Activated CD4-positive, alpha-beta T cell treated with anti-CD3 and anti-CD28 coated beads, Interleukin-2, amount 10 ng/mL, durations not matched to agents 24 days and 14 days (primary cell): ENCODE data around the gene RETSAT. TPM values are rescaled to one million over a fixed set of nuclear protein-coding genes. Genes with fewer than 3 reads are reported as not detected.
"Not testable (repeated sequence)": the region's sequence is repeated elsewhere in the genome, so short reads cannot be mapped to it uniquely, and the experiment has no call there.

Experiments
- DNase-seq: peaks from one replicate; pipeline ENCODE4 v3.0.0; 2022
- H3K27ac Mint-ChIP-seq: one replicate; pipeline ENCODE4 v1.8.0; 2022; ENCODE audit warnings: mild to moderate bottlenecking, mixed read lengths
- H3K27me3 Mint-ChIP-seq: one replicate; pipeline ENCODE4 v1.8.0; 2022; ENCODE audit warnings: mixed read lengths
- H3K36me3 Mint-ChIP-seq: one replicate; pipeline ENCODE4 v1.8.0; 2022; ENCODE audit warnings: low read depth, mild to moderate bottlenecking, mixed read lengths
- H3K4me1 Mint-ChIP-seq: one replicate; pipeline ENCODE4 v1.8.0; 2021; ENCODE audit warnings: mixed read lengths
- H3K4me3 Mint-ChIP-seq: one replicate; pipeline ENCODE4 v1.8.0; 2022; ENCODE audit warnings: mild to moderate bottlenecking, moderate library complexity, mixed read lengths
- H3K9me3 Mint-ChIP-seq: one replicate; pipeline ENCODE4 v1.8.0; 2021; ENCODE audit warnings: mixed read lengths
- intact Hi-C: fragments of 100-400 bp; cut with micrococcal nuclease; formaldehyde crosslinking; loops from one replicate; pipeline ENCODE4 v1.15.1; 2023
- total RNA-seq: library from RNA; stranded (reverse); gene quantifications from 2 replicates; pipeline ENCODE4 v1.2.3, GENCODE V29; 2022

RETSAT gene
- total RNA-seq, 1 donor from 2014 or later, result 21.0 TPM

DNA sequence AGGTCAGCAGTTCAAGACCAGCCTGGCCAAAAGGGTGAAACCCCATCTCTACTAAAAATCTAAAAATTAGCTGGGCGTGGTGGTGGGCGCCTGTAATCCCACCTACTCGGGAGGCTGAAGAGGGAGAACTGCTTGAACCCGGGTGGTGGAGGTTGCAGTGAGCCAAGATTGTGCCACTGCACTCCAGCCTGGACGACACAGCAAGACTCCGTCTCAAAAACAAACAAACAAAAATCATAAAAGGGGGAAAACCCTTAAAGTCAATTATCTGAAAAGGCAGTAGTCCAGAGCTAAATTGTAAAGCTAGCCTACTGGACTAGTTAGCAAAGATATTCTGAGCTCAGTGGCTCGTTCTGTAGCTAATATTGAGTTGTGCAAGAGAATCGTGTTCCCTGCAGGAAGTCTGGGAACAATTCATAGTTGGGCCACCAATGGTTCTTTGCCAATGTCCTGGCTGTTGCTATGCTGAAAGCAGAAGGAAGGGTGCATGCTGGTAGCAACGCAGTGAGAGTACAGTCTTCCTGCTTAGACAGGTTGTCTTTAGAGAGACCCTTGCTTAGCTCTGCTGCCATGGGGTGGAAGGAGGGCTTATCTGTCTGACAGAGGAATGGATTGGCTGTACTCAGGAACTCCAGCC is 30.9 kb downstream of the RETSAT start:
- no peaks in the 10 kb centered on the region for H3K27me3 Mint-ChIP-seq
- H3K36me3 Mint-ChIP-seq, result peaks cover 89% of the 10 kb centered on the region
- DNase-seq, result no peak
- H3K9me3 Mint-ChIP-seq, result no peaks in the 10 kb centered on the region
- intact Hi-C loops, result no loop called here
- no peak overlapping the region for H3K27ac Mint-ChIP-seq
- peaks cover 61% of the 10 kb centered on the region for H3K4me1 Mint-ChIP-seq
- peak overlapping the region; percentile 95 for H3K4me3 Mint-ChIP-seq

DNA sequence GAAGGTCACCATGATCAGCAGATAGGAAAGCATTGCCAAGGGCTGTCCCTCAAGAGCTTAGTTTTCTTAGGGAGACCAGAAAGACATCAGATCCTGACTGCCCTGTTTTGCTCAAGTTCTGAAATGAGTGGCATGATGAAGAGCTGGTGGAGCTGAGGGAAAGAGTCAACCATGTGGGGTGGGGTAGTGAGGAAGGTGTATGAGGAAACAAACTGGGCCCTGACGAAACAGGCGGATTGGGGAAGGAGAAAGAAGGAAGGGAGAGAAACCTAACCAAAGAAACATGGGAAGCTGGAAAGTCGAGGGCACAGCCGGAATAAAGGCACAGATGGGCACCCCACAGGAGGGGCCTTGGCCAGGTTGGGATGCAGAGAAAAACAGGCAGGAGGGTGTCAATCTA is 34.5 kb downstream of the RETSAT start:
- intact Hi-C loops, result no loop called here
- peaks cover 60% of the 10 kb centered on the region for H3K4me1 Mint-ChIP-seq
- H3K27ac Mint-ChIP-seq, result peak overlapping the region; percentile 53
- H3K36me3 Mint-ChIP-seq, result peaks cover 81% of the 10 kb centered on the region
- H3K9me3 Mint-ChIP-seq, result no peaks in the 10 kb centered on the region
- H3K4me3 Mint-ChIP-seq, result peak overlapping the region; percentile 12
- no peaks in the 10 kb centered on the region for H3K27me3 Mint-ChIP-seq
- DNase-seq, result no peak

DNA sequence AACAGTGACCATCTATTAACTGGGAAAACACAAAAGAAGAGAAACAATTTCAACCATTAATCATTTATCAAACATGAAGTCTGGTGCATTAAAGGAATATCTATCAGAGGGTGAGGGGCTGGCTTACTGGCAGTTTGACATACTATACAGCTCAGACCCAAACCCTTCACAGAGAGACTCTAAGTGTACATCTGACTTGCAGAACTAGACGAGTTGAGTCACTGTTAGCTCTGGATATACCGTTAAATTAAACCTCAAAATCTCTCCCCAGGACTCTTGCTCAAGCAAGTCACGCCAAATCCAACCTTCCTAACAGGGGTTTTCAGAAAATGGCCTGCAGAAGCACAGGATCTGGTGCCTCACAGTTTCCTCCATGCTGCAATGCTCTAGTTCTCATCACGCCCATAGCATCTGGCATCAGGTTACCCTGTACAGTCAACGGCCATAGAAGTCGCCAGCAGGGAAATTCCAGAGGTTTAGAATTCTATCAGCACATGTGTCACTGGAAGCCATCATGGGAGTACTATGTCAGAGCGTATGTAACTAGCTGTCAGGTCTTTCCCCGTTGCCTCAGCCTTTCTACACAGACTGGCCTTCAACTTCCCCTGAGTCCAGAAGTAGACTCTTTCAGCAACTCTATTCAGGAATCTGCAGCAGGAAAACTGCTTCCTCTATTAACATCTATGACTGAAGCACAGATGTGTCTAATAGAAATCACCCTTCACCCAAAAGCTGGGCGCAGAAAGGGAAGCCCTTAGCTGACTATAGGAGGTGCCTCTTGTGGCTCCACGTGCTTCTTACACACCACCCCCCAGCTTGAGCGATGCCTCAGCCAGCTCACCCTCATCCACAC is 35.9 kb downstream of the RETSAT start:
- H3K27me3 Mint-ChIP-seq, result no peaks in the 10 kb centered on the region
- intact Hi-C loops, result loop anchor here (1.0 kb wide), 1 partner anchor 8 kb away; no protein-coding TSS in a partner anchor
- peaks cover 48% of the 10 kb centered on the region for H3K4me1 Mint-ChIP-seq
- no peaks in the 10 kb centered on the region for H3K9me3 Mint-ChIP-seq
- DNase-seq, result no peak
- peak overlapping the region; percentile 35 for H3K4me3 Mint-ChIP-seq
- peak overlapping the region; percentile 89 for H3K27ac Mint-ChIP-seq
- H3K36me3 Mint-ChIP-seq, result peaks cover 77% of the 10 kb centered on the region

DNA sequence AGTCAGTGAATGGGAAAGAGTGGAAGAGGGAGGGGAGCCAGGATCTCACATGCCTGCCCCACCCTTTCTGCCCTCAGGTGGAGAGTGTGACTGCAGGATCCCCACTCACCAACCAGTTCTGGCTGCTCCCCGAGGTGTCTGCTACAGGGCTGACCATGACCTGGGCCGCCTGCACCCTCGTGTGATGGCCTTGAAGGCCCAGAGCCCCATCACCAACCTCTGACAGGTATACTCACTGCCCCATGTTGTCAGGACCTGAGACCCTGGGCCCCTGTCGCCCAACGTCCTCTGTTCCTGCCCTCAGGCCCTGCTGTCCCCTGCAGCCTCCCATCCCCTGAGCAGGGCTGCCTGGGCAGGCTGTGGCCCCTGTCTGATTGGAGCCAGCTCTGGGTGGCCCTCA is 38.4 kb downstream of the RETSAT start:
- H3K27ac Mint-ChIP-seq, DNase-seq, H3K4me3 Mint-ChIP-seq, intact Hi-C loops, H3K9me3 Mint-ChIP-seq, H3K27me3 Mint-ChIP-seq: not testable (repeated sequence)
- peaks cover 62% of the 10 kb centered on the region for H3K36me3 Mint-ChIP-seq
- H3K4me1 Mint-ChIP-seq, result peaks cover 29% of the 10 kb centered on the region

DNA sequence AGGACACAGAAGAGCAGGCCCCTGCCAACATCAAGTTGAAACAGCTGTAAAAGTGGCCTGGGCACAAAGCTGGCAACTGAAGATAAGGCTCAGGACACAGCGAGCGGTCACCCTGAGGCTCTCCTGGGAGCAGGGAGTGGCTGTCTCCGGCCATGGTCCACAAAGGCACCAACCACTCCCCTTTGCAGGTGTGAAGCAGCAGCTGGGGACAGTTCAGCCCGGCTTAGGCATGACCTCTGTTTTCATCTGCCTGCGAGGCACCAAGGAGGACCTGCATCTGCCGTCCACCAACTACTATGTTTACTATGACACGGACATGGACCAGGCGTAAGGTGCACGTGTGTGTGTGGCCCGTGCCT is 39.5 kb downstream of the RETSAT start:
- Mint-ChIP-seq H3K4me3 (no peak overlapping the region), H3K27me3 (no peaks in the 10 kb centered on the region), H3K36me3 (peaks cover 54% of the 10 kb centered on the region), H3K9me3 (no peaks in the 10 kb centered on the region), H3K4me1 (peaks cover 26% of the 10 kb centered on the region), H3K27ac (no peak overlapping the region)
- DNase-seq, result no peak
- intact Hi-C loops, result no loop called here

DNA sequence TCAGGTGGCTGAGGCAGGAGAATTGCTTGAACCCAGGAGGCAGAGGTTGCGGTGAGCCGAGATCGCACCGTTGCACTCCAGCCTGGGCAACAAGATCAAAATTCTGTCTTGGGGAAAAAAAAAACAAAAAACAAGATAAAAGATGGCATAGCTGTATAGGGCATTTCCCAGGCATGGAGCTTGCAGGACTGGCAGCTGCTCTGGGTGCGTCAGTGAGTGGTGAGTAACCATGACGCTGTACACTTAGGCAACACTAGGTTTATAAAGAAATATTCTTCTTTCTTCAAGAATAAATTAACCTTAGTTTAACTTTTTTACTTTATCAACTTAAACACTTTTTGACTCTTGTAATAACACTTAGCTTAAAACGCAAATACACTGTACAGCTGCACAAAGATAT is 41.9 kb downstream of the RETSAT start:
- no peaks in the 10 kb centered on the region for H3K9me3 Mint-ChIP-seq
- no peak overlapping the region for H3K4me3 Mint-ChIP-seq
- no peak overlapping the region for H3K27ac Mint-ChIP-seq
- H3K36me3 Mint-ChIP-seq, result peaks cover 46% of the 10 kb centered on the region
- DNase-seq, result no peak
- no peaks in the 10 kb centered on the region for H3K27me3 Mint-ChIP-seq
- peaks cover 26% of the 10 kb centered on the region for H3K4me1 Mint-ChIP-seq
- intact Hi-C loops, result no loop called here

DNA sequence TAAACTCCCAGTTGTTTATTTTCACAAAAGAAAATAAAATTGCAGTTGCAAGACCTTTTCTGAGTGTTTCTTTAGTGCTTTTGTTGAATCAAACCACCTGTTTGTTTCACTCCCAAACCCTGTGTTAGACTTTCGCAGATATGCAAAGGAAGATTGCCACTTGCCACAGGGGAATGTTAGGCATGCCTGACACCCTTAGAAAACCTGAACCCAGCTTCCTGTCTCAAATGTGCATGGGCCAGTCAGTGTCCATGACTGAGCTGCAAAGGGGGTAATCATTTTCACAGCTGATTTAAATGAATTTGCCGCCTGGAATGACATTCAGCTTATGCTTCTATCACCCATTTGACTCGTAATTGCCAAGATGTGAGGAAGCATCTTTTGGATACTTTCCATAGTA is 44.0 kb downstream of the RETSAT start:
- no peaks in the 10 kb centered on the region for H3K9me3 Mint-ChIP-seq
- no peaks in the 10 kb centered on the region for H3K27me3 Mint-ChIP-seq
- intact Hi-C loops, result no loop called here
- peaks cover 32% of the 10 kb centered on the region for H3K36me3 Mint-ChIP-seq
- peak overlapping the region; percentile 87 for H3K27ac Mint-ChIP-seq
- peaks cover 26% of the 10 kb centered on the region for H3K4me1 Mint-ChIP-seq
- no peak for DNase-seq
- H3K4me3 Mint-ChIP-seq, result peak overlapping the region; percentile 84

GRCh38 chr2:85309699-85310321 is 44.5 kb downstream of the RETSAT start:
- H3K36me3 Mint-ChIP-seq, result peaks cover 28% of the 10 kb centered on the region
- H3K27ac Mint-ChIP-seq, result peak overlapping the region; percentile 87
- peak; percentile 68 for DNase-seq
- no peaks in the 10 kb centered on the region for H3K9me3 Mint-ChIP-seq
- peak overlapping the region; percentile 84 for H3K4me3 Mint-ChIP-seq
- intact Hi-C loops, result no loop called here
- peaks cover 26% of the 10 kb centered on the region for H3K4me1 Mint-ChIP-seq
- H3K27me3 Mint-ChIP-seq, result peaks cover 2% of the 10 kb centered on the region

GRCh38 chr2:85308896-85309555 is 45.3 kb downstream of the RETSAT start:
- Mint-ChIP-seq H3K9me3 (no peaks in the 10 kb centered on the region), H3K36me3 (peaks cover 25% of the 10 kb centered on the region), H3K4me1 (peaks cover 26% of the 10 kb centered on the region), H3K27ac (peak overlapping the region; percentile 40), H3K27me3 (peaks cover 5% of the 10 kb centered on the region), H3K4me3 (peak overlapping the region; percentile 84)
- no peak for DNase-seq
- intact Hi-C loops, result no loop called here

- Mint-ChIP-seq H3K36me3 (peaks cover 17% of the 10 kb centered on the region), H3K27me3 (peaks cover 8% of the 10 kb centered on the region), H3K4me3 (no peak overlapping the region), H3K9me3 (no peaks in the 10 kb centered on the region), H3K4me1 (peaks cover 26% of the 10 kb centered on the region), H3K27ac (no peak overlapping the region)
- intact Hi-C loops, result no loop called here
- DNase-seq, result no peak
Observed at GRCh38 chr2:85308201-85308600, 46.1 kb downstream of the RETSAT start.

GRCh38 chr2:85307527-85307897 is 46.8 kb downstream of the RETSAT start:
- Mint-ChIP-seq H3K36me3 (peaks cover 16% of the 10 kb centered on the region), H3K4me3 (peak overlapping the region; percentile 54), H3K27me3 (peaks cover 9% of the 10 kb centered on the region), H3K9me3 (no peaks in the 10 kb centered on the region), H3K4me1 (peaks cover 26% of the 10 kb centered on the region), H3K27ac (no peak overlapping the region)
- intact Hi-C loops, result no loop called here
- DNase-seq, result no peak

DNA sequence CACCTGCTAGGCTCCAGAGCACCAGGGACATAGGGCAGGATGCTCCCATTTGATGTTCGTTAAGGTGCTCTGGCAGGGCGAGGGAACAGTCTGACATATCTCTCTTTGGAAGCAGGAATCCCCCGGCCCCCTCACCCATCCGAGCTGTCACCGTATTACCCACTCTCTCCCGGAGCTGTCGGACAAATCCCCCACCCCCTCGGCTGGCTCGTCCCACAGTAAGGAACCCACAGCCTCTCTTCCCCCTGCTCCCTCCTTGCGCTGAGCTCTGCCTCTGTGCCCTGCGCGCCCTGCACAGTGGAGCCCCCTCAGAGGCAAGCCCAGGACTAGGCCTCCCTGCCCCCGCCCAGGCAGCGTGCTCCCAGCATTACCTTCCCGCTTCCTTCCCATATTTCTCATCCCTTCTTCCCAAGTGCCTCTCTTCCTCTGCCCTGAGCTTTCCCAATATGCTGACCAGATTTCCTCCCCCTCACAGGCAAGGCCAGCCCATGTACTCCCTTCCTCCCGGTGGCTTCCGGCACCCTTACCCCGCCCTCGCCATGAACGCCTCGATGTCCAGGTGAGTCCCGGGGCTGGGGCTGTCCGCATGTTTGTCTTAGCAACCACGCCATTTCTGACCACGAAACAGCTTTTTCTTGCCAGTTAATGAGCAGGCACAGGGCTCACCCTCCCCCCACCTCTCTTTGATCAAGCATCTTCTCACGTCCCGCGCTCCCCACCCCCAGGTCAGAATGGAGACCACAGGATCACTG is 50.4 kb downstream of the RETSAT start:
- Mint-ChIP-seq H3K9me3 (no peaks in the 10 kb centered on the region), H3K4me1 (peaks cover 13% of the 10 kb centered on the region), H3K4me3 (no peak overlapping the region), H3K36me3 (peaks cover 4% of the 10 kb centered on the region), H3K27ac (no peak overlapping the region), H3K27me3 (peaks cover 19% of the 10 kb centered on the region)
- intact Hi-C loops, result no loop called here
- no peak for DNase-seq

- DNase-seq, result no peak
- Mint-ChIP-seq H3K27ac (no peak overlapping the region), H3K4me1 (peaks cover 7% of the 10 kb centered on the region), H3K27me3 (peaks cover 25% of the 10 kb centered on the region), H3K36me3 (no peaks in the 10 kb centered on the region), H3K9me3 (no peaks in the 10 kb centered on the region), H3K4me3 (no peak overlapping the region)
- intact Hi-C loops, result no loop called here
Observed at GRCh38 chr2:85302121-85302520, 52.2 kb downstream of the RETSAT start.
